Measurements from ENCODE around the gene TIMELESS. TPM values are rescaled to one million over a fixed set of nuclear protein-coding genes. Genes with fewer than 3 reads are reported as not detected.
"Not testable (repeated sequence)": the region's sequence is repeated elsewhere in the genome, so short reads cannot be mapped to it uniquely, and the experiment has no call there.

TIMELESS gene
- 4.2 and 4.5 TPM in 2 replicates for total RNA-seq (2014; rRNA removed; shearing (Covaris generic))
- polyA plus RNA-seq (2016; fragmentation: Nextera tagmentation; extraction: Ambion mirVana) = 6.8 and 7.9 TPM in 2 replicates

- no peaks in the 10 kb centered on the region for H3K9me3 ChIP-seq (ENCODE audit: low read depth)
- H3K9me2 ChIP-seq (ENCODE audit: insufficient read depth) = no peaks in the 10 kb centered on the region
- no peaks in the 10 kb centered on the region for H4K20me1 ChIP-seq (ENCODE audit: insufficient read depth)
- peaks cover 4% of the 10 kb centered on the region; the same call in 1 of the 2 replicates for H3K4me1 ChIP-seq (ENCODE audit: insufficient read depth)
- H3K79me2 ChIP-seq (ENCODE audit: insufficient read depth) = peaks cover 16% of the 10 kb centered on the region
- H3K27ac ChIP-seq = peak within 1 kb of the TSS; percentile 57
- TF ChIP-seq EZH2phosphoT487 (IDR thresholded peaks at IDR 0.05; ENCODE audit: insufficient read depth, low read depth) = no peak
- no peak for TF ChIP-seq EZH2 (IDR thresholded peaks at IDR 0.05; ENCODE audit: insufficient read depth, poor library complexity, severe bottlenecking)
- DNase-seq = peak; percentile 96
- no peaks in the 10 kb centered on the region for H3K27me3 ChIP-seq (replicated peaks; ENCODE audit: insufficient read depth)
- peak within 1 kb of the TSS; percentile 92 for H3K4me2 ChIP-seq (ENCODE audit: unreplicated experiment)
- in situ Hi-C loops (cut with MboI) = no loop called here
- peak within 1 kb of the TSS; percentile 86 for H3K4me3 ChIP-seq
- H3F3A ChIP-seq (ENCODE audit: insufficient read depth) = 0 out of 2 replicates have a peak, but pooled peaks cover 5% of the 10 kb centered on the region
- H2AFZ ChIP-seq = peak within 1 kb of the TSS; percentile 95
- H3K9ac ChIP-seq = peak within 1 kb of the TSS; percentile 80
- no peaks in the 10 kb centered on the region for H3K36me3 ChIP-seq (ENCODE audit: low read depth)
- WGBS, 2 experiments (ENCODE audit: low coverage in 1 of 2, low lambda C conversion rate in 2 of 2, missing lambda C conversion rate in 2 of 2) = 1 to 2% methylated on average over 58 of the region's 58 CpGs
Observed at GRCh38 chr12:56448860-56449621, at the start of gene TIMELESS. Gene TIMELESS, minus strand, starts transcription at chr12:56449426. Its CDS starts 15,256 bp downstream, at chr12:56434170.

GRCh38 chr12:56498126-56498902 is 49.1 kb upstream of the TIMELESS start:
- H3K9me3 ChIP-seq (ENCODE audit: low read depth); H3K4me3 ChIP-seq; H3K4me1 ChIP-seq (ENCODE audit: insufficient read depth); H3F3A ChIP-seq (ENCODE audit: insufficient read depth); H3K36me3 ChIP-seq (ENCODE audit: low read depth); H3K27ac ChIP-seq; H3K9me2 ChIP-seq (ENCODE audit: insufficient read depth); H3K9ac ChIP-seq; H2AFZ ChIP-seq; H3K27me3 ChIP-seq (replicated peaks; ENCODE audit: insufficient read depth); H3K79me2 ChIP-seq (ENCODE audit: insufficient read depth); H3K4me2 ChIP-seq (ENCODE audit: unreplicated experiment); H4K20me1 ChIP-seq (ENCODE audit: insufficient read depth); in situ Hi-C loops (cut with MboI); DNase-seq: not testable (repeated sequence)
- WGBS, 2 experiments (ENCODE audit: low coverage in 1 of 2, low lambda C conversion rate in 2 of 2, missing lambda C conversion rate in 2 of 2) = 86 to 87% methylated on average over 14 of the region's 14 CpGs

GRCh38 chr12:56496704-56497103 is 47.5 kb upstream of the TIMELESS start:
- H3K4me2 ChIP-seq (ENCODE audit: unreplicated experiment); H3K27me3 ChIP-seq (replicated peaks; ENCODE audit: insufficient read depth); H3K9ac ChIP-seq; H3K9me2 ChIP-seq (ENCODE audit: insufficient read depth); H3F3A ChIP-seq (ENCODE audit: insufficient read depth); H3K4me1 ChIP-seq (ENCODE audit: insufficient read depth); in situ Hi-C loops (cut with MboI); H3K79me2 ChIP-seq (ENCODE audit: insufficient read depth); H4K20me1 ChIP-seq (ENCODE audit: insufficient read depth); H3K27ac ChIP-seq; H2AFZ ChIP-seq; H3K9me3 ChIP-seq (ENCODE audit: low read depth); H3K36me3 ChIP-seq (ENCODE audit: low read depth): not testable (repeated sequence)
- peak; percentile 53 for DNase-seq
- peak overlapping the region; percentile 47; the same call in 1 of the 2 replicates for H3K4me3 ChIP-seq
- WGBS, 2 experiments (ENCODE audit: low coverage in 1 of 2, low lambda C conversion rate in 2 of 2, missing lambda C conversion rate in 2 of 2) = 8 to 9% methylated on average over 17 of the region's 17 CpGs

GRCh38 chr12:56494481-56494880 is 45.3 kb upstream of the TIMELESS start:
- H3K9me3 ChIP-seq (ENCODE audit: low read depth); in situ Hi-C loops (cut with MboI); H3K9ac ChIP-seq; H3K36me3 ChIP-seq (ENCODE audit: low read depth); H3K27ac ChIP-seq; H3F3A ChIP-seq (ENCODE audit: insufficient read depth); H3K4me3 ChIP-seq; H3K79me2 ChIP-seq (ENCODE audit: insufficient read depth); H3K4me2 ChIP-seq (ENCODE audit: unreplicated experiment); H4K20me1 ChIP-seq (ENCODE audit: insufficient read depth); H2AFZ ChIP-seq; H3K9me2 ChIP-seq (ENCODE audit: insufficient read depth); DNase-seq; H3K4me1 ChIP-seq (ENCODE audit: insufficient read depth): not testable (repeated sequence)
- H3K27me3 ChIP-seq (replicated peaks; ENCODE audit: insufficient read depth) = peaks cover 21% of the 10 kb centered on the region
- WGBS, 2 experiments (ENCODE audit: low coverage in 1 of 2, low lambda C conversion rate in 2 of 2, missing lambda C conversion rate in 2 of 2) = 80 to 83% methylated on average over 4 to 24 of the region's 27 CpGs

- H3K9me2 ChIP-seq (ENCODE audit: insufficient read depth); H2AFZ ChIP-seq; H3K79me2 ChIP-seq (ENCODE audit: insufficient read depth); H3K4me1 ChIP-seq (ENCODE audit: insufficient read depth); DNase-seq; H3K9me3 ChIP-seq (ENCODE audit: low read depth); H3F3A ChIP-seq (ENCODE audit: insufficient read depth); in situ Hi-C loops (cut with MboI); H4K20me1 ChIP-seq (ENCODE audit: insufficient read depth); H3K36me3 ChIP-seq (ENCODE audit: low read depth); H3K4me3 ChIP-seq; H3K4me2 ChIP-seq (ENCODE audit: unreplicated experiment); H3K27ac ChIP-seq; H3K9ac ChIP-seq: not testable (repeated sequence)
- WGBS, 2 experiments (ENCODE audit: low coverage in 1 of 2, low lambda C conversion rate in 2 of 2, missing lambda C conversion rate in 2 of 2) = 89 to 92% methylated on average over 5 to 10 of the region's 15 CpGs
- peaks cover 21% of the 10 kb centered on the region for H3K27me3 ChIP-seq (replicated peaks; ENCODE audit: insufficient read depth)
Observed at GRCh38 chr12:56494106-56494415, 44.8 kb upstream of the TIMELESS start.

GRCh38 chr12:56493409-56494105 is 44.3 kb upstream of the TIMELESS start:
- H3F3A ChIP-seq (ENCODE audit: insufficient read depth); H3K9me3 ChIP-seq (ENCODE audit: low read depth); H3K79me2 ChIP-seq (ENCODE audit: insufficient read depth); in situ Hi-C loops (cut with MboI); H3K9ac ChIP-seq; H3K4me3 ChIP-seq; H2AFZ ChIP-seq; H3K27ac ChIP-seq; H3K36me3 ChIP-seq (ENCODE audit: low read depth); DNase-seq; H3K4me1 ChIP-seq (ENCODE audit: insufficient read depth); H3K9me2 ChIP-seq (ENCODE audit: insufficient read depth); H4K20me1 ChIP-seq (ENCODE audit: insufficient read depth); H3K4me2 ChIP-seq (ENCODE audit: unreplicated experiment): not testable (repeated sequence)
- 85 to 90% methylated on average over 16 to 23 of the region's 31 CpGs for WGBS, 2 experiments (ENCODE audit: low coverage in 1 of 2, low lambda C conversion rate in 2 of 2, missing lambda C conversion rate in 2 of 2)
- peaks cover 21% of the 10 kb centered on the region for H3K27me3 ChIP-seq (replicated peaks; ENCODE audit: insufficient read depth)
